Hepatocyte (in vitro differentiated cells): Measurements from ENCODE around the gene RARB. TPM values are rescaled to one million over a fixed set of nuclear protein-coding genes. Genes with fewer than 3 reads are reported as not detected.

Experiments
- DNase-seq: peaks from one replicate; pipeline ENCODE4 v3.0.0-alpha.2; 2016; ENCODE audit warnings: low spot score
- H2AFZ ChIP-seq: fragments of 200-600 bp; sonication (generic); 2 replicates; pipeline ENCODE4 v1.6.0; 2016; ENCODE audit warnings: antibody characterized with exemption, mild to moderate bottlenecking
- H3K27ac ChIP-seq: fragments of 200-600 bp; sonication (generic); 2 replicates; pipeline ENCODE4 v1.5.1; 2016; ENCODE audit warnings: mild to moderate bottlenecking
- H3K27me3 ChIP-seq: fragments of 200-600 bp; sonication (generic); 2 replicates; pipeline ENCODE4 v1.6.1; 2016
- H3K36me3 ChIP-seq: fragments of 200-600 bp; sonication (generic); replicated peaks from 2 replicates; pipeline ENCODE4 v1.5.1; 2016; ENCODE audit warnings: low read depth; ENCODE audit not compliant: insufficient read depth
- H3K4me1 ChIP-seq: fragments of 200-600 bp; sonication (generic); 2 replicates; pipeline ENCODE4 v1.5.1; 2016; ENCODE audit warnings: mild to moderate bottlenecking, moderate library complexity; ENCODE audit not compliant: insufficient read depth
- H3K4me2 ChIP-seq: fragments of 200-600 bp; sonication (generic); 2 replicates; pipeline ENCODE4 v1.6.0; 2016
- H3K4me3 ChIP-seq: fragments of 200-600 bp; sonication (generic); 2 replicates; pipeline ENCODE4 v1.5.1; 2016; ENCODE audit warnings: mild to moderate bottlenecking
- H3K79me2 ChIP-seq: fragments of 200-600 bp; sonication (generic); 2 replicates; pipeline ENCODE4 v1.6.0; 2017; ENCODE audit warnings: mild to moderate bottlenecking
- H3K9me2 ChIP-seq: fragments of 200-600 bp; sonication (generic); replicated peaks from 2 replicates; pipeline ENCODE4 v1.6.0; 2017; ENCODE audit warnings: mild to moderate bottlenecking; ENCODE audit not compliant: insufficient read depth
- H3K9me3 ChIP-seq: fragments of 200-600 bp; sonication (generic); 2 replicates; pipeline ENCODE4 v1.5.1; 2016; ENCODE audit warnings: low read depth, mild to moderate bottlenecking
- H4K20me1 ChIP-seq: fragments of 200-600 bp; sonication (generic); 2 replicates; pipeline ENCODE4 v1.6.0; 2016; ENCODE audit warnings: mild to moderate bottlenecking; ENCODE audit not compliant: insufficient read depth, poor library complexity, severe bottlenecking
- CTCF ChIP-seq: fragments of 200-600 bp; sonication (generic); IDR thresholded peaks from 2 replicates; pipeline ENCODE4 v1.5.1; 2016; ENCODE audit warnings: antibody characterized with exemption, mild to moderate bottlenecking; ENCODE audit not compliant: poor library complexity
- EZH2 ChIP-seq: fragments of 200-600 bp; sonication (generic); IDR thresholded peaks from 2 replicates; pipeline ENCODE4 v1.6.1; 2016; ENCODE audit warnings: antibody characterized with exemption, mild to moderate bottlenecking, borderline replicate concordance
- EZH2phosphoT487 ChIP-seq: fragments of 200-600 bp; sonication (generic); IDR thresholded peaks from one replicate; pipeline ENCODE4 v1.6.1; 2018; ENCODE audit warnings: antibody characterized with exemption, mild to moderate bottlenecking, low read depth, moderate library complexity; ENCODE audit not compliant: unreplicated experiment, severe bottlenecking
- WGBS: methylation state at CpG from one replicate; pipeline ENCODE4 v1.1.6; 2016; ENCODE audit warnings: low lambda C conversion rate; ENCODE audit errors: missing lambda C conversion rate; 5-methylcytosine and 5-hydroxymethylcytosine counted together
- polyA plus RNA-seq: library from polyadenylated mRNA; unstranded; fragments of >200 nt; fragmentation: Nextera tagmentation; extraction: Ambion mirVana; gene quantifications from 2 replicates; pipeline ENCODE4 v1.2.1, GENCODE V29; 2016
- total RNA-seq: library from RNA; depleted of rRNA; stranded (reverse); fragments of >200 nt; gene quantifications from 2 replicates; pipeline ENCODE4 v1.2.3, GENCODE V29; 2014

Gene RARB
- total and polyA plus RNA-seq, 2 experiments from 2014 or later = 22.2 to 30.7 TPM

- H4K20me1 ChIP-seq = no peaks in the 10 kb centered on the region
- WGBS = 91% methylated on average over 10 of the region's 10 CpGs
- H3K4me3 ChIP-seq = no peak overlapping the region
- no peaks in the 10 kb centered on the region for H3K36me3 ChIP-seq
- no peak overlapping the region for H3K4me2 ChIP-seq
- no peak for TF ChIP-seq EZH2phosphoT487
- TF ChIP-seq CTCF = no peak
- TF ChIP-seq EZH2 = no peak
- no peaks in the 10 kb centered on the region for H3K4me1 ChIP-seq
- no peak for DNase-seq
- no peaks in the 10 kb centered on the region for H3K9me2 ChIP-seq
- H3K27me3 ChIP-seq = no peaks in the 10 kb centered on the region
- H2AFZ ChIP-seq = no peak overlapping the region
- H3K27ac ChIP-seq = no peak overlapping the region
- H3K9me3 ChIP-seq = no peaks in the 10 kb centered on the region
- H3K79me2 ChIP-seq = peaks cover 6% of the 10 kb centered on the region
These were observed 140.5 kb downstream of the RARB start for GRCh38 chr3:25568525-25569078.

- 84% methylated on average over 6 of the region's 6 CpGs for WGBS
- Histone ChIP-seq H3K4me3 (no peak overlapping the region), H3K27ac (no peak overlapping the region), H4K20me1 (no peaks in the 10 kb centered on the region), H3K4me2 (no peak overlapping the region), H3K79me2 (no peaks in the 10 kb centered on the region), H3K27me3 (no peaks in the 10 kb centered on the region), H2AFZ (no peak overlapping the region), H3K9me3 (no peaks in the 10 kb centered on the region), H3K4me1 (no peaks in the 10 kb centered on the region), H3K9me2 (no peaks in the 10 kb centered on the region), H3K36me3 (no peaks in the 10 kb centered on the region)
- DNase-seq = no peak
- TF ChIP-seq CTCF (no peak), EZH2phosphoT487 (no peak), EZH2 (no peak)
These were observed 143.2 kb downstream of the RARB start for GRCh38 chr3:25571285-25571684.

GRCh38 chr3:25572336-25572735 lies 144.3 kb downstream of the RARB start:
- DNase-seq = no peak
- Histone ChIP-seq H2AFZ (no peak overlapping the region), H3K36me3 (no peaks in the 10 kb centered on the region), H4K20me1 (no peaks in the 10 kb centered on the region), H3K9me2 (no peaks in the 10 kb centered on the region), H3K27me3 (no peaks in the 10 kb centered on the region), H3K27ac (no peak overlapping the region), H3K4me1 (no peaks in the 10 kb centered on the region), H3K4me2 (no peak overlapping the region), H3K4me3 (no peak overlapping the region), H3K9me3 (no peaks in the 10 kb centered on the region), H3K79me2 (no peaks in the 10 kb centered on the region)
- WGBS = 99% methylated on average over 3 of the region's 3 CpGs
- TF ChIP-seq EZH2phosphoT487 (no peak), CTCF (no peak), EZH2 (no peak)

- no peaks in the 10 kb centered on the region for H4K20me1 ChIP-seq
- H3K36me3 ChIP-seq = no peaks in the 10 kb centered on the region
- no peak for DNase-seq
- H3K9me2 ChIP-seq = no peaks in the 10 kb centered on the region
- WGBS = 88% methylated on average over 14 of the region's 14 CpGs
- no peaks in the 10 kb centered on the region for H3K79me2 ChIP-seq
- H3K4me2 ChIP-seq = no peak overlapping the region
- TF ChIP-seq CTCF = no peak
- TF ChIP-seq EZH2 = no peak
- no peak for TF ChIP-seq EZH2phosphoT487
- peak overlapping the region; percentile 83 for H3K27ac ChIP-seq
- H3K9me3 ChIP-seq = no peaks in the 10 kb centered on the region
- H3K27me3 ChIP-seq = no peaks in the 10 kb centered on the region
- H2AFZ ChIP-seq = no peak overlapping the region
- no peak overlapping the region for H3K4me3 ChIP-seq
- no peaks in the 10 kb centered on the region for H3K4me1 ChIP-seq
These were observed 144.9 kb downstream of the RARB start for GRCh38 chr3:25572919-25573385.
